Epithelial cell of proximal tubule (primary cell): Measurements from ENCODE around the gene DPH2. TPM values are rescaled to one million over a fixed set of nuclear protein-coding genes. Genes with fewer than 3 reads are reported as not detected.

Experiments used
- DNase-seq: peaks from one replicate; pipeline ENCODE4 v3.0.0-alpha.2; 2011; ENCODE audit warnings: low read depth
- H3K4me3 ChIP-seq: 2 replicates; pipeline ENCODE4 v1.5.1; 2011; ENCODE audit warnings: low read depth, mild to moderate bottlenecking, low read length
- total RNA-seq: library from RNA; depleted of rRNA; stranded (reverse); fragments of >200 nt; gene quantifications from 2 replicates; pipeline ENCODE4 v1.2.3, GENCODE V29; 2015
- TF ChIP-seq, protein P1 (sequence below): conservative IDR thresholded peaks from 2 replicates; pipeline ENCODE4 v1.5.1; 2012; ENCODE audit warnings: low read depth, mild to moderate bottlenecking, low read length

The DPH2 gene
- total RNA-seq, 1 donor from 2014 or later: 29.5 TPM

- TF ChIP-seq, protein P1, sequence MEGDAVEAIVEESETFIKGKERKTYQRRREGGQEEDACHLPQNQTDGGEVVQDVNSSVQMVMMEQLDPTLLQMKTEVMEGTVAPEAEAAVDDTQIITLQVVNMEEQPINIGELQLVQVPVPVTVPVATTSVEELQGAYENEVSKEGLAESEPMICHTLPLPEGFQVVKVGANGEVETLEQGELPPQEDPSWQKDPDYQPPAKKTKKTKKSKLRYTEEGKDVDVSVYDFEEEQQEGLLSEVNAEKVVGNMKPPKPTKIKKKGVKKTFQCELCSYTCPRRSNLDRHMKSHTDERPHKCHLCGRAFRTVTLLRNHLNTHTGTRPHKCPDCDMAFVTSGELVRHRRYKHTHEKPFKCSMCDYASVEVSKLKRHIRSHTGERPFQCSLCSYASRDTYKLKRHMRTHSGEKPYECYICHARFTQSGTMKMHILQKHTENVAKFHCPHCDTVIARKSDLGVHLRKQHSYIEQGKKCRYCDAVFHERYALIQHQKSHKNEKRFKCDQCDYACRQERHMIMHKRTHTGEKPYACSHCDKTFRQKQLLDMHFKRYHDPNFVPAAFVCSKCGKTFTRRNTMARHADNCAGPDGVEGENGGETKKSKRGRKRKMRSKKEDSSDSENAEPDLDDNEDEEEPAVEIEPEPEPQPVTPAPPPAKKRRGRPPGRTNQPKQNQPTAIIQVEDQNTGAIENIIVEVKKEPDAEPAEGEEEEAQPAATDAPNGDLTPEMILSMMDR: no peak
- no peak overlapping the region for H3K4me3 ChIP-seq
- no peak for DNase-seq
These were observed 49.7 kb downstream of the DPH2 start for GRCh38 chr1:44019466-44019948.

GRCh38 chr1:44020464-44020863, 50.7 kb downstream of the DPH2 start:
- TF ChIP-seq, protein P1: no peak
- DNase-seq: no peak
- H3K4me3 ChIP-seq: no peak overlapping the region

GRCh38 chr1:44021156-44021555, 51.3 kb downstream of the DPH2 start:
- TF ChIP-seq, protein P1: no peak
- no peak for DNase-seq
- no peak overlapping the region for H3K4me3 ChIP-seq

- no peak overlapping the region for H3K4me3 ChIP-seq
- TF ChIP-seq, protein P1: peak; percentile 10
- DNase-seq: no peak
These were observed 51.9 kb downstream of the DPH2 start for GRCh38 chr1:44021581-44022321.

Other genes starting within 250 kb of the DPH2 start
- 2.0 and 14.1 TPM in 2 replicates for gene ARTN, start 36.2 kb upstream of the DPH2 start, total RNA-seq
- gene IPO13, start 23.1 kb upstream of the DPH2 start, total RNA-seq: 16.6 and 28.7 TPM in 2 replicates
- gene ATP6V0B, start 5.0 kb downstream of the DPH2 start, total RNA-seq: 139 and 262 TPM in 2 replicates
- 69.5 and 105 TPM in 2 replicates for gene B4GALT2, start 9.2 kb downstream of the DPH2 start, total RNA-seq
- gene CCDC24, start 21.6 kb downstream of the DPH2 start, total RNA-seq: 6.6 and 7.3 TPM in 2 replicates
- 1.3 and 4.1 TPM in 2 replicates for gene SLC6A9, start 61.5 kb downstream of the DPH2 start, total RNA-seq
- gene KLF17, start 148.8 kb downstream of the DPH2 start, total RNA-seq: not detected in 2 replicates
- not detected in 2 replicates for gene KLF18, start 171.6 kb downstream of the DPH2 start, total RNA-seq
- gene DMAP1, start 243.5 kb downstream of the DPH2 start, total RNA-seq: 39.3 and 49.4 TPM in 2 replicates